GM12875 (cell line): Measurements from ENCODE around the gene GPC3.

Experiments
- H3K4me3 ChIP-seq: one replicate; pipeline ENCODE4 v1.5.1; 2011; ENCODE audit warnings: low read depth, low read length, control low read depth
- CTCF ChIP-seq: IDR thresholded peaks from 2 replicates; pipeline ENCODE4 v1.5.1; 2011; ENCODE audit warnings: low read depth, mild to moderate bottlenecking, control low read depth, inconsistent platforms, low read length, moderate library complexity, borderline replicate concordance; ENCODE audit not compliant: insufficient read depth

The GPC3 gene

DNA sequence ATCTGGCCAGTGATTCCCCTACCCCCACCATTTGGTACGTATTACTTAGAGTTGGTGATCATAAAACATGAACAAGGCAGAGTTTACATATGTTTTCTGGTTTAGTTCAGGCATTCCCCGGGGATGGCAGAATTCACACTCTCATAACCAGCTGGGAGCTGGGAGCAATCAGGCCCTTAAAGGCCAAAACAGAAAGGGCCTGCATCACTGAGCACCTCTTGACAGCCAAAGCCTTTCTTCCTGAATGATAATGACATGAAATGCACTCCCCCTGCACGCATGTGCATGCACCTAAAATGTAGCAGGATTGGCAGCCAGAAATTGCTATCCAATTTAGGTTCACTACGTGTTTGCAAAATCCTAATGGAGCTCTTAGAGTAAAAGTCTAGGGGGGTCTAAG is 235.4 kb downstream of the GPC3 start:
- no peak overlapping the region for H3K4me3 ChIP-seq
- TF ChIP-seq CTCF = no peak

DNA sequence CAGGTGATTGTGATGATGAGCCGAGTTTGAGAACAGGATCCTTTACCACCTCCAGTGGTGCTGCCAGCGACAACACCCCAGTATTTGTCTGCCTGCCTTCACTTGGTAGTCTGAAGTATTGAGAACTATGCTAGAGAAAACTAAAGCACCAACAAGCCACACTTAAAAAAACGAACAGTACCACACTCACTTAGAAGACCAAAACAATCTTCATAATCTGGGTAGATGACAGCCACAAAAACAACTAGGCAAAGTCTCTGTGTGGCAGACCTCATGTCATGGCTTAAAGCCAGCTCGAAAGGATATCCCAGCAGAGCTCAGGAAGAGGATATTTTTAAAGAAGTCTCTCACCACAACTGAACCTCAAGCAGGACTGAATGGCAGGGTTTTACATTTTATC is 236.0 kb downstream of the GPC3 start:
- no peak overlapping the region for H3K4me3 ChIP-seq
- no peak for TF ChIP-seq CTCF

- H3K4me3 ChIP-seq = no peak overlapping the region
- no peak for TF ChIP-seq CTCF
Observed at GRCh38 chrX:133747196-133747595, 238.2 kb downstream of the GPC3 start.

DNA sequence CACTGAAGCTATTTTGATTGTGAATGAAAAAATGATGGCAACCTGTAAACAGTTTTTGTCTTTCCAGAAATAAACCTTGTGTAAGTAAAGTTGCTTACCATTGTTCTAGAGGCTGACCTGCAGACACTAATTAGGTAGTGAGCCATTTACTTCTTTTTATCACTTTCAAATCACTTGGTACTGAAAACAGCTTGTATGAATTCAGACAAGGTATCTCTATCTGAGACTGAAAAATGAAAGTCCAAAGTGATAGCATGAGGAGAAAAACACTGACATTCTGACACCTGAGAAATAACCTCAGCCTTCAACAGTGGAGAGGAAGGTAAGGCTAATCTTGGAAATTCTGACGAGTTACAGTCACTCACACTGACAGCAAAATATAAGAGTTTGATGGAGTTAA is 238.8 kb downstream of the GPC3 start:
- H3K4me3 ChIP-seq = no peak overlapping the region
- TF ChIP-seq CTCF = no peak

DNA sequence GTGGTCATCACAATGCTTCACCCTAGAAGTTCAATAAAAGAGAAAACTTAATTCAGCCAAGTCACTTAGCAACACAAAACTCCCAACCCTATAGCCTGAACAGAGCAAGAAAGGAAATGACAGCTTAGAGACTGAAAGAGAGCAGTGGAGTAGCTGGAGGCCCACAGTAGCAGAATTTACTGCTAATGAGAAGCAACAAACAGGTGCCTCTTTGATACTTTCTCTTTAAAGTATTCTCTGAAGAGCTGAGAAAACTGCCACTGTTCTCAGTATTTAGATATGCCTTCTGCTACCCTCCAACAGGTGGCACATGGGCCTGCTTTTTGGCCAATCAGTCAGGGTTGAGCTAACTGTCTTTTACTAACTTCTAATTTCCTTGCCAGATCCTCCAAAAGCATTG is 240.0 kb downstream of the GPC3 start:
- no peak overlapping the region for H3K4me3 ChIP-seq

GRCh38 chrX:133742602-133743305 is 242.6 kb downstream of the GPC3 start:
- no peak overlapping the region for H3K4me3 ChIP-seq
- TF ChIP-seq CTCF = no peak

More for the DNA sequence above, 240.0 kb downstream of the GPC3 start:
- peak; percentile 20; the same call in 1 of the 2 replicates for TF ChIP-seq CTCF

DNA sequence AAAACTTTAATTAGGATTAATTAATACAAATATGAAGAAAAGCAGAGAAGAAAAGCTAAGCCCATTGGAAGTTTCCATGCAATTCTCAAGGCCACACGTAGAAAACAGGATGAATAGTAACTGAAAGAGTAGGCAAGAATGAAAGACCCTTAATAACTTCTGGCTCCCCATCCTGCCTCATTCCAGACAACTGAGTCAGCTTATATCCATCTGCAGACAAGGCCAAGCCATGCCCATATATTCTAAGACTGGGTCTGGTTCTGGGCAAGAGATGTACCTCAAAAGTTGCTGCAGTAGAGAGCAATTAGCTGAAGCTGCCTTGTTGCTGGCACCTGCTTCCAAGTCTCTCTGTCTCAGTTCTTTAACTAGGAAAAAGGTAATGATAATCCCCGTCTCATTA is 244.1 kb downstream of the GPC3 start:
- TF ChIP-seq CTCF = no peak
- H3K4me3 ChIP-seq = no peak overlapping the region
